Measurements from ENCODE around the gene SLFN11. TPM values are rescaled to one million over a fixed set of nuclear protein-coding genes. Genes with fewer than 3 reads are reported as not detected.

SLFN11 gene
- total RNA-seq, 1 experiment from 2014 or later = 0.26 TPM

DNA sequence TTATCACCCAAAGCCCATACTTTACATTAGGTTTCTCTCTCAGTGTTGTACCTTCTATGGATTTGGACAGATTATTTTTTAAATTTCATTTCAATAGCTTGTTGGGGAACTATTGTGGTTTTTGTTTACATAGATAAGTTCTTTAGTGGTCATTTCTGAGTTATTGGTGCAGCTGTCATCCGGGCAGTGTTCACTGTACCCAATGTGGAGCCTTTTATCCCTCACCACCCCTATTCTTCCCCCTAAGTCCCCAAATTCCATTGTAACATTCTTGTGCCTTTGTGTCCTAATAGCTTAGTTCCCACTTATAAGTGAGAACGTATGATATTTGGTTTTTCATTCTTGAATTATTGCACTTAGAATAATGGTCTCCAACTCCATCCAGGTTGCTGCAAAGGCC, 57.5 kb downstream of the SLFN11 start (continued):
- TF ChIP-seq JAZF1 (CRISPR knock-in tag; IDR thresholded peaks at IDR 0.05) = no peak

DNA sequence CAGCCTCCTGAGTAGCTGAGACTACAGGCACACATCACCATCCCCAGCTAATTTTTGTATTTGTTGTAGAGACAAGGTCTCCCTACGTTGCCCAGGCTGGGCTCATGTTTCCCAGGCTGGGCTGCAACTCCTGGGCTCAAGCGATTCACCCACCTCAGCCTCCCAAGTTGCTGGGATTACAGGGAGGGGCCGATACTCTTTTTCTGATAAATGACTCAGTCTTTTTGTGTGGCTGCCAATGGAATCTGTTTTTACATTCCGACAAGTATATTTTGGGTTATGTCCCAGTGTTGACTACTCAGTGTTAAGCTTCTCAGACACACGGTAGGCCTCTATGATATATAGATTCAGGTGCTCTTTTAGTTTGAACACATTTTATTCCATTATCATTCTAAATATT, 58.1 kb downstream of the SLFN11 start:
- Mint-ChIP-seq H3K4me1 (peaks cover 34% of the 10 kb centered on the region), H3K4me3 (no peak overlapping the region), H3K9me3 (peaks cover 6% of the 10 kb centered on the region; the same call in 1 of the 2 replicates), H3K36me3 (no peaks in the 10 kb centered on the region), H3K27ac (peak overlapping the region; percentile 47; the same call in 1 of the 2 replicates), H3K27me3 (ENCODE audit: low read depth) (peaks cover 37% of the 10 kb centered on the region)
- POLR2A ChIA-PET = no interaction called here
- DNase-seq (ENCODE audit: low spot score) (no peak), ATAC-seq (no peak)
- CTCF ChIA-PET = interaction anchor here (1.6 to 4.5 kb wide), 3 partner anchors 173 to 223 kb away, joined by 4 to 71 read pairs (median 54); partner anchors contain the start of gene SLFN12L
- no peak for TF ChIP-seq TP53 (CRISPR knock-in tag; IDR thresholded peaks at IDR 0.05)
- TF ChIP-seq, protein P1, sequence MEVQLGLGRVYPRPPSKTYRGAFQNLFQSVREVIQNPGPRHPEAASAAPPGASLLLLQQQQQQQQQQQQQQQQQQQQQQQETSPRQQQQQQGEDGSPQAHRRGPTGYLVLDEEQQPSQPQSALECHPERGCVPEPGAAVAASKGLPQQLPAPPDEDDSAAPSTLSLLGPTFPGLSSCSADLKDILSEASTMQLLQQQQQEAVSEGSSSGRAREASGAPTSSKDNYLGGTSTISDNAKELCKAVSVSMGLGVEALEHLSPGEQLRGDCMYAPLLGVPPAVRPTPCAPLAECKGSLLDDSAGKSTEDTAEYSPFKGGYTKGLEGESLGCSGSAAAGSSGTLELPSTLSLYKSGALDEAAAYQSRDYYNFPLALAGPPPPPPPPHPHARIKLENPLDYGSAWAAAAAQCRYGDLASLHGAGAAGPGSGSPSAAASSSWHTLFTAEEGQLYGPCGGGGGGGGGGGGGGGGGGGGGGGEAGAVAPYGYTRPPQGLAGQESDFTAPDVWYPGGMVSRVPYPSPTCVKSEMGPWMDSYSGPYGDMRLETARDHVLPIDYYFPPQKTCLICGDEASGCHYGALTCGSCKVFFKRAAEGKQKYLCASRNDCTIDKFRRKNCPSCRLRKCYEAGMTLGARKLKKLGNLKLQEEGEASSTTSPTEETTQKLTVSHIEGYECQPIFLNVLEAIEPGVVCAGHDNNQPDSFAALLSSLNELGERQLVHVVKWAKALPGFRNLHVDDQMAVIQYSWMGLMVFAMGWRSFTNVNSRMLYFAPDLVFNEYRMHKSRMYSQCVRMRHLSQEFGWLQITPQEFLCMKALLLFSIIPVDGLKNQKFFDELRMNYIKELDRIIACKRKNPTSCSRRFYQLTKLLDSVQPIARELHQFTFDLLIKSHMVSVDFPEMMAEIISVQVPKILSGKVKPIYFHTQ (CRISPR knock-in tag; IDR thresholded peaks at IDR 0.05) = no peak
- TF ChIP-seq OVOL2 (CRISPR knock-in tag; IDR thresholded peaks at IDR 0.05; ENCODE audit: borderline replicate concordance) = no peak
- no peak for TF ChIP-seq ETV6 (CRISPR knock-in tag; IDR thresholded peaks at IDR 0.05)
- TF ChIP-seq, protein P2, sequence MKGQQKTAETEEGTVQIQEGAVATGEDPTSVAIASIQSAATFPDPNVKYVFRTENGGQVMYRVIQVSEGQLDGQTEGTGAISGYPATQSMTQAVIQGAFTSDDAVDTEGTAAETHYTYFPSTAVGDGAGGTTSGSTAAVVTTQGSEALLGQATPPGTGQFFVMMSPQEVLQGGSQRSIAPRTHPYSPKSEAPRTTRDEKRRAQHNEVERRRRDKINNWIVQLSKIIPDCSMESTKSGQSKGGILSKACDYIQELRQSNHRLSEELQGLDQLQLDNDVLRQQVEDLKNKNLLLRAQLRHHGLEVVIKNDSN (CRISPR knock-in tag; IDR thresholded peaks at IDR 0.05) = no peak
- TF ChIP-seq, protein P3, sequence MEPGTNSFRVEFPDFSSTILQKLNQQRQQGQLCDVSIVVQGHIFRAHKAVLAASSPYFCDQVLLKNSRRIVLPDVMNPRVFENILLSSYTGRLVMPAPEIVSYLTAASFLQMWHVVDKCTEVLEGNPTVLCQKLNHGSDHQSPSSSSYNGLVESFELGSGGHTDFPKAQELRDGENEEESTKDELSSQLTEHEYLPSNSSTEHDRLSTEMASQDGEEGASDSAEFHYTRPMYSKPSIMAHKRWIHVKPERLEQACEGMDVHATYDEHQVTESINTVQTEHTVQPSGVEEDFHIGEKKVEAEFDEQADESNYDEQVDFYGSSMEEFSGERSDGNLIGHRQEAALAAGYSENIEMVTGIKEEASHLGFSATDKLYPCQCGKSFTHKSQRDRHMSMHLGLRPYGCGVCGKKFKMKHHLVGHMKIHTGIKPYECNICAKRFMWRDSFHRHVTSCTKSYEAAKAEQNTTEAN (CRISPR knock-in tag; IDR thresholded peaks at IDR 0.05) = no peak

DNA sequence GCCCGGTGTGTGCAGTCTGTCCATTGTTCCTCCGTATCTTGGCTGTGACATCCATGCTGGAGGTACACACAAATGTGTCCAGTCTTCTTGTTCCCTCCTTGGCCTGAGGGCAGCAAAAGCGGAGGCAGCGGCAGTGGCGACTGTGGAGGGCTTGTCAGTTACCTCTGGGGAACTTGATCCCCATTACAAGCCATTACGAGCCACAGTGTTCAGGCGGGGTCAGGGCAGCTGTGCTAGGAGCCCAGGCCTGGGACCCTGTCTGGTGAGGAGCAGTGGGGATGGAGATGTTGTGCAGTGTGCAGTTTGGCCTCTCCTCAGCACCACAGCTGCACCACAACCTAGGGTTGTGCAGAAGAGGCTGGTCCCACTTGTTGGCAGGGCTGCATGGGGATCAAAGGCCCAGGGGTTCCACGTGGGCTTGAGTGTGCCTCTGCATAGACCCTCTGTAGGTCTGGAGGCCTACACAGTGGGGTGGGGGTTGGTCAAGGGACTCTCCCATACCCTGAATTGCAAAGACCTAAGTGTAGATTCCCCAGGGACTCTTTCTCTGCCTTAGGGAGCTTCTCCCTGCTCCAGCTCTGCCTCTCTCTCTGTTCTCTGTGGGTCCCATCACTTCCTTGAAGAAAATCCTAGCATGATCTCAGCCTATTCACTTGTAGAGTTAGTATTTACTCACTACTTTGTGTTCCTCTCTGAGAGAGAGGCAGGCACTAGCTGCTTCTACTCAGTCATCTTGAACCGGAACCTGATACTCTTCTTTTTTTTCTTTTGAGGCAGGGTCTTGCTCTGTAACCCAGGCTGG, 58.8 kb downstream of the SLFN11 start:
- Mint-ChIP-seq H3K27ac (peak overlapping the region; percentile 47; the same call in 1 of the 2 replicates), H3K9me3 (peaks cover 3% of the 10 kb centered on the region), H3K4me1 (peaks cover 34% of the 10 kb centered on the region), H3K27me3 (ENCODE audit: low read depth) (peaks cover 38% of the 10 kb centered on the region), H3K36me3 (no peaks in the 10 kb centered on the region), H3K4me3 (peak overlapping the region; percentile 80)
- no peak for DNase-seq (ENCODE audit: low spot score)
- POLR2A ChIA-PET = no interaction called here
- ATAC-seq = peak; percentile 10; the same call in 1 of the 2 replicates
- CTCF ChIA-PET = interaction anchor here (1.5 to 4.5 kb wide), 5 partner anchors 119 to 282 kb away, joined by 4 to 71 read pairs (median 9); partner anchors contain the start of gene SLFN12L
- TF ChIP-seq SOX15 (CRISPR knock-in tag; IDR thresholded peaks at IDR 0.05) = no peak
- no peak for TF ChIP-seq NFE2L1 (CRISPR knock-in tag; IDR thresholded peaks at IDR 0.05)
- TF ChIP-seq RORB (CRISPR knock-in tag; IDR thresholded peaks at IDR 0.05) = no peak
- TF ChIP-seq CREM (CRISPR knock-in tag; IDR thresholded peaks at IDR 0.05) = no peak
- TF ChIP-seq, protein P4, sequence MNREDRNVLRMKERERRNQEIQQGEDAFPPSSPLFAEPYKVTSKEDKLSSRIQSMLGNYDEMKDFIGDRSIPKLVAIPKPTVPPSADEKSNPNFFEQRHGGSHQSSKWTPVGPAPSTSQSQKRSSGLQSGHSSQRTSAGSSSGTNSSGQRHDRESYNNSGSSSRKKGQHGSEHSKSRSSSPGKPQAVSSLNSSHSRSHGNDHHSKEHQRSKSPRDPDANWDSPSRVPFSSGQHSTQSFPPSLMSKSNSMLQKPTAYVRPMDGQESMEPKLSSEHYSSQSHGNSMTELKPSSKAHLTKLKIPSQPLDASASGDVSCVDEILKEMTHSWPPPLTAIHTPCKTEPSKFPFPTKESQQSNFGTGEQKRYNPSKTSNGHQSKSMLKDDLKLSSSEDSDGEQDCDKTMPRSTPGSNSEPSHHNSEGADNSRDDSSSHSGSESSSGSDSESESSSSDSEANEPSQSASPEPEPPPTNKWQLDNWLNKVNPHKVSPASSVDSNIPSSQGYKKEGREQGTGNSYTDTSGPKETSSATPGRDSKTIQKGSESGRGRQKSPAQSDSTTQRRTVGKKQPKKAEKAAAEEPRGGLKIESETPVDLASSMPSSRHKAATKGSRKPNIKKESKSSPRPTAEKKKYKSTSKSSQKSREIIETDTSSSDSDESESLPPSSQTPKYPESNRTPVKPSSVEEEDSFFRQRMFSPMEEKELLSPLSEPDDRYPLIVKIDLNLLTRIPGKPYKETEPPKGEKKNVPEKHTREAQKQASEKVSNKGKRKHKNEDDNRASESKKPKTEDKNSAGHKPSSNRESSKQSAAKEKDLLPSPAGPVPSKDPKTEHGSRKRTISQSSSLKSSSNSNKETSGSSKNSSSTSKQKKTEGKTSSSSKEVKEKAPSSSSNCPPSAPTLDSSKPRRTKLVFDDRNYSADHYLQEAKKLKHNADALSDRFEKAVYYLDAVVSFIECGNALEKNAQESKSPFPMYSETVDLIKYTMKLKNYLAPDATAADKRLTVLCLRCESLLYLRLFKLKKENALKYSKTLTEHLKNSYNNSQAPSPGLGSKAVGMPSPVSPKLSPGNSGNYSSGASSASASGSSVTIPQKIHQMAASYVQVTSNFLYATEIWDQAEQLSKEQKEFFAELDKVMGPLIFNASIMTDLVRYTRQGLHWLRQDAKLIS (CRISPR knock-in tag; IDR thresholded peaks at IDR 0.05; ENCODE audit: borderline replicate concordance) = no peak
- TF ChIP-seq, protein P5, sequence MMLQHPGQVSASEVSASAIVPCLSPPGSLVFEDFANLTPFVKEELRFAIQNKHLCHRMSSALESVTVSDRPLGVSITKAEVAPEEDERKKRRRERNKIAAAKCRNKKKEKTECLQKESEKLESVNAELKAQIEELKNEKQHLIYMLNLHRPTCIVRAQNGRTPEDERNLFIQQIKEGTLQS (CRISPR knock-in tag; conservative IDR thresholded peaks at IDR 0.05) = no peak
- no peak for TF ChIP-seq ZNF138 (CRISPR knock-in tag; conservative IDR thresholded peaks at IDR 0.05)
- TF ChIP-seq, protein P1 (CRISPR knock-in tag; IDR thresholded peaks at IDR 0.05) = no peak
